HG03159 (cell line): ENCODE data around the gene PLA2G6.

Experiments
- ATAC-seq: cut with Tn5 transposase; IDR thresholded peaks from one replicate; pipeline ENCODE4 v1.9.1; 2021; ENCODE audit warnings: mild to moderate bottlenecking, moderate library complexity; ENCODE audit not compliant: unreplicated experiment

PLA2G6 gene, protein sequence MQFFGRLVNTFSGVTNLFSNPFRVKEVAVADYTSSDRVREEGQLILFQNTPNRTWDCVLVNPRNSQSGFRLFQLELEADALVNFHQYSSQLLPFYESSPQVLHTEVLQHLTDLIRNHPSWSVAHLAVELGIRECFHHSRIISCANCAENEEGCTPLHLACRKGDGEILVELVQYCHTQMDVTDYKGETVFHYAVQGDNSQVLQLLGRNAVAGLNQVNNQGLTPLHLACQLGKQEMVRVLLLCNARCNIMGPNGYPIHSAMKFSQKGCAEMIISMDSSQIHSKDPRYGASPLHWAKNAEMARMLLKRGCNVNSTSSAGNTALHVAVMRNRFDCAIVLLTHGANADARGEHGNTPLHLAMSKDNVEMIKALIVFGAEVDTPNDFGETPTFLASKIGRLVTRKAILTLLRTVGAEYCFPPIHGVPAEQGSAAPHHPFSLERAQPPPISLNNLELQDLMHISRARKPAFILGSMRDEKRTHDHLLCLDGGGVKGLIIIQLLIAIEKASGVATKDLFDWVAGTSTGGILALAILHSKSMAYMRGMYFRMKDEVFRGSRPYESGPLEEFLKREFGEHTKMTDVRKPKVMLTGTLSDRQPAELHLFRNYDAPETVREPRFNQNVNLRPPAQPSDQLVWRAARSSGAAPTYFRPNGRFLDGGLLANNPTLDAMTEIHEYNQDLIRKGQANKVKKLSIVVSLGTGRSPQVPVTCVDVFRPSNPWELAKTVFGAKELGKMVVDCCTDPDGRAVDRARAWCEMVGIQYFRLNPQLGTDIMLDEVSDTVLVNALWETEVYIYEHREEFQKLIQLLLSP

DNA sequence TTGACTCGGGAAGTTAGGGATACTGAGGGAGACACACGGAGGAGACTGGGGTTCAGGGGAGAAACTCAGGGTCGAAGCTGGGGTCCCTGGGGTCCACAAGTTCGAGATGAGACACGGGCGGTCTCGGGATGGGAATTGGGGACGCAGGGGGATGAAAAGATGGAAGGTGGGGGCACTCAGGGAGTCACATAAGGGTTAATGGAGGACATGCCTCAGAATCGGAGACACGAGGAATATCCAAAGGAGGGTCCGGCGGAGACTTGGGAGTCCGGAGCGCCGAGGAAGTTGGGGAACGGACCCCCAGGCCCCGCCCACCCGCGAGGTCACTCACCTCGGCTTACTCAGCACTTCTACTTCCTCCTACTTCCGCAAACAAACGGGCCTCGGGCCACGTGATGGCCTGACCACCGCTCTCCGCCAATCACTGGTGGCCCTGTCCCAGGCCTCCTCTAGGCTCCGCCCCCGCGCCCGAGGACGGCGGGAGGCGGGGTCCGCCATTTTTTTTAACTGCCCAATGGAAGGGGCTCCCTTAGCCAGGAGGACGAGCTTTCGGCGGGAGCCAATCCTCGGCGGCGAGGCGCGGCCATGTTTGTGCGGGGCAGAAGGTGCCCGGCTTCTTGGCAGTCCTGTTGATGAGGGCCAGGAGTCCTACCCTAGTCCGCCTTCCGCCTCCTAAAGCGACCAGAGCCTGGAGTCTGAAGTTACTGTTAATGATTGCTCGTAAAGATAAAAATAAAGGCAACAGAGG, at the start of gene PLA2G6:
PLA2G6 (minus strand) TSS at position 378 of the 748 bp plus-strand sequence. CDS start 12,404 bp downstream, outside the sequence.
- peak; percentile 90 for ATAC-seq

DNA sequence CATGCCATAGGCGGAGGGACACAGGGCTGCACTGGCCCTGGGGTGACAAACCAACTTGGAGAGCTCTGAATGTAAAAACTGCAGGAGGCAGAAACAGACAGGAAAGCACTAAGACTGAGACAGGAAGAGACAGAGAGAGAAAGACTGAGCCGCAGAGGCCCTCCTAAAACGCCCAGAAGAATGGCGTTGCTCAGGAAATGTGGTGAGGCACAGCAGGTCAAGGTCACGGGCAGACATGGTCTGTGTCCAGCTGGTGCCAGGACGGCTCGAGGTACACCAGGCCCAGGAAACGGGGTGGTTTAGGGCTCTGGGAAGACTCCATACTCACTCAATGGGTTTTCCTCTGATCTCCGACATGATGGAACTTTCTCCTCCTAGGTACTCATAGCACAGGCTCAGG, 49.3 kb upstream of the PLA2G6 start:
- ATAC-seq: no peak

GRCh38 chr22:38230108-38230825, 48.6 kb upstream of the PLA2G6 start:
- ATAC-seq: no peak

DNA sequence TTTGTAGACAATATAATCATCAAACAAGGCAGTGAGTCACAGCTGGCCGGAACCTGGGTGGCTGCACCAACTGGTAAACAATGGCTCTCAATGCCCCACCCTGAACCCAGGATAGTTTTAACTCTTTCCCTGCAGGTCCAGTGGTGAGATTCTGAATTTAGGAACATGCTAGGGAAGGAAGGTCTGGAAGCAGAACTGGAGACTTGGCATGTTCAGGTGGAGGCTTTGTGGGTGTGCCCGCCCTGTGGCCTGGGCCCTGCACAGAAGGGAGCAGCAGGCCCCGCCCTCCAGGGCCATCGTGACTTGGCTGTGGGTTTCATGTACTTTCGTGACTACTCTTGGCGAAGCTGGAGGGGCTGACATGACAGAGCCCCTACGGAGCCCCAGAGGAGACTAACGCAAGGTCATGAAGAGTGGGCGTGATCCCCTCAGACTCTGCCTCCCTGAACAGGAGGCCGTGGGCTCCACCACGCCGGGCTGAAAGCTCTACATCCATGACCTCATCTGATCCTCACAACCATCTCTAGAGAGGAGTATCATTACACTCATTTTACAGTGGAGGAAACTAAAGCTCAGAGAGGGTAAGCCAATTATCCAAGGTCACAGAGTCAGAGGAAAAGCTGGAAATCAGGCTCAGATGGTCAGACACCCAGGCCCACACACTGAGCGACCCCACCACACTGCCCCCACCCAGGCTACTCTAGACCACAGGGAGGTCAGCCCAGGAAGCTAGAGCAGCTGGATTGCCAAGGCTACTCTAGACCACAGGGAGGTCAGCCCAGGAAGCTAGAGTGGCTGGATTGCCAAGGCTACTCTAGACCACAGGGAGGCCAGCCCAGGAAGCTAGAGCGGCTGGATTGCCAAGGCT, 47.5 kb upstream of the PLA2G6 start:
- ATAC-seq: no peak

- ATAC-seq: no peak
These were observed 46.8 kb upstream of the PLA2G6 start for GRCh38 chr22:38228326-38228872.

DNA sequence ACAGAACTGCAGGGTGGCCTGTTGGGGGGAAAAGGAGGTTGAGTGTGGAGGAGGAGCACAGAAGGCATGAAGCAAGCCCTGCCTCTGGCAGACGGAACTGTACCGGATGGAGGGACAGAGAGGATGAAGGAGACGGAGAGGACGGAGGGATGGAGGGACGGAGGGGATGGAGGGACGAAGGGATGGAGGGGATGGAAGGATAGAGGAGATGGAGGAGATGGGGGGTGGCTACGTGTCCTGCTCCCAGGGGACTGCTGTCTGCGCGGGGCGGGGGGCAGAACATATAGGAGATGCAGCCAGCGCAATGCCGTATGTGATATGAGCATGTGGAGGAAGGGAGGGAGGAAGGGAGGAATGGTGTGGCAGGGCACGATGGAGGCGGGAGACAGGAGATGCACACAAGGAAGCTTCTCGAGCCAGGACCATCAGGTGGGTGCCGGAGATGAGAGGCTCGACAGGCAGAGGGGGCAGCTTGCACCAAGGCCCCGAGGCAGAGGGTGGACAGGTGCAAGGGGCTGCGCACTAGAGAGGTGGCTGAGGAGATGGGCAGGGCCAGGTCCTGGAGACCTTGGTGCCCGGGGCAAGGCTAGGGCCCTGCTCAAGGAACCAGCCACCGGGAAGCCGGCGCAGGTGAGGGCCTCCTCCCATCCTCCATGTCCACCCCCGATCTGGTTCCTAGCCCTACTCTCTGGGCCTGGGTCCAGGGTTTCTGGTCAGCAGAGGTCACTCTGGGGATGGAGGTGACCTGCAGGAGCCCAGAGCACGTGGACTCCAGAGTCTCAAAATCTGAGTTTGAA, 45.4 kb upstream of the PLA2G6 start:
- ATAC-seq: no peak

- ATAC-seq: no peak
These were observed 41.8 kb upstream of the PLA2G6 start for GRCh38 chr22:38223289-38223960.

DNA sequence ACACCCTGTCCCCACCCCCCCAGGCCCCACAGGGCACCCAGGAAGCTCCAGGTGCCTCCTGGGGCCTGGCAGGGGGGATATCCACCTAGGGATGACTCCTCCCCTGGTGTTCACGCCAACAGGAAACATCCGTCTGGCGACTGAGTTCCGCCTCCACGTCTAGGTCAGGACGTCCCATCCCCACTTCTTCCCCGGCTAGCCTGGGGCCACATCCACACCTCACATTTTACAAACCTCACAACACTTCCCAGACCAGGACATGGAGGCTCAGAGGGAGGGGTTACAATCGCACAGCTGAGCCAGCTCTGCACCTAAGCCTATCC, 41.1 kb upstream of the PLA2G6 start:
- no peak for ATAC-seq

GRCh38 chr22:38221908-38222796, 40.5 kb upstream of the PLA2G6 start:
- no peak for ATAC-seq

DNA sequence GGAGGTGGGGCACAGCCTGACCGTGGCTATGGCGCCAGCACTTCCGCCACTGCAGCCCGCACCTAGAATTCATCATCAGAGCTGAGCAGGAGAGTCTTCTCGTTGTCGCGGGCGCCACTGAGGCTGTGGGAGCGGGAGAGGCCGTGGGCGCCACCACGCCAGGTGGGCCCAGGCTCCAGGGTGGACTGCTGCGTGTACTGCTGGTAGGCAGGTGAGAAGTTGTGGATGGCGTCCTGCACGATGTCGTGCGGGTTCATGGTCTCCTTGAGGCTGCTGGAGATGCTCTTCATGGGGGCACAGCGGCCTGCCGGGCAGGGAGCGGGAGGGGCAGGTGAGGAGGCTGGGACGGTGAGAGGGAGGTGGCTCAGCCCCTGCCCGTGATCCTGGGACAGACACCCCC, 39.8 kb upstream of the PLA2G6 start:
- no peak for ATAC-seq

GRCh38 chr22:38220653-38221386, 39.2 kb upstream of the PLA2G6 start:
- ATAC-seq: no peak

- ATAC-seq: no peak
These were observed 38.5 kb upstream of the PLA2G6 start for GRCh38 chr22:38220163-38220562.

DNA sequence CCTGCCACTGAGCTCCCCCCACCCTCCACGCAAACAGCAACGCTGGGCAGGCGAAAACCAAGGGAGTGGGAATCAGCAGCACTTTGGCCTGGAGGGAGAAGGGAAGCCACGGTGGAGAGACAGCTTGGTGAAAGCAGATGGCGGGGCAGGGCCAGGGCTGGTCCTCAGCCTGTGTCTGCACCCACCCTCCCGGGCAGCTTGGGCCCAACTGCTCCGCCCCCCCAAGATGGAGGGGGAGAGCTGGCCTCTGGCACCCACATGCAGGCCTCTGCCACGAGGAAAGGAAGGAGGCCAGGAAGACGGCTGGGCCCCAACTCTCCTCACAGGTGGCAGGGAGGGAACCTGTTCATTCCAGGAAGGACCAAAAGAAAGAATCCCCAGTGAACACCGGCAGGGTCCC, 38.0 kb upstream of the PLA2G6 start:
- no peak for ATAC-seq

DNA sequence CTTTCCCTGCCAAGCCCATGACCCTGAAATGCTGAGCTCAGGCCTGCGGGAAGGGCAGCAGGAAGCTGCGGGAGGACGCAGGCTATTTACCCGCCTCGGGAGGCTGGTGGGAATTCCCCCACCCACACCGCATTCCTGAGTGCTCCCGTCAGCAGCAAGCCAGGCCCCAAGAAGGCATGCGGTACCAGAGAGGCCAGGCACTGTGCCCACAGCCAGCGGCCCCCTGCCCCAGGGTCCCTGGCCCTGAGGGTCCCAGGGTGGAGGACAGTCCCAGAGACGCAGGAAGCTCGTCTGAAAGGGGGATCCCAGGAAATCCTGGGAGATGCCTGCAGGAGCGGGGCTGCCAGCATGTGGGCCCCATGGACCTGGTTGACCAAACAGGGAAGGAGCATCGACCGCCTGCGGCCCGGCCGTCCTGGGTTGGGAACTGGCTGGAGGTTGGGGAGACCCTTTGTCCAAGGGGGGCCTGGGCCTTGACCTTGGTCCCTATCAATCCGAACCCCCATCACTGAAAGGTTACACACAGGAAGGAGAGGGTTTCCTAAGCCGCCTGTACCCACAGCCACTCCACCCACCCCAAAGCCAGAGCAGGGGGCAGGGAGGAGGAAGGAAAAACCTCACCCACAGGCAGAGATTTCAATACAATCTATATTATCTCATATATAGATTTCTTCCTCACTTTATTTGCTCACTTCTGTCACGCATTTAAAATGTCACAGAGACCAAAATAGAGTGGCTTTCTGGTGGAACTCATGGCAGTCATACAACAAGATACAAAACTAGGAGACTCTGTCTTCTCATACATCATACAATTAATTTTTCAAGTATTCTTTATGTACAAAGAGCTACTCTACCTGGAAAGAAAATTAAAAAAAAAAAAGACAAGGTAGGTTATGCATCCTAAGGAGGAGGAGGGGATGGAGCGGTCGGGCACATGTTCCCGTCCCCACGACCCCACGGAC, 37.3 kb upstream of the PLA2G6 start:
- ATAC-seq: no peak
